ENCODE data around the gene ADPRHL1.

GRCh38 chr13:113418722-113419049, 34.6 kb downstream of the ADPRHL1 start:
- no peak for TF ChIP-seq CTCF (IDR thresholded peaks at IDR 0.05)
- TF ChIP-seq ZFX (IDR thresholded peaks at IDR 0.05; ENCODE audit: borderline replicate concordance), result no peak

Measured in 22Rv1 (cell line).